Posterior cingulate gyrus (tissue), 11 donors: ENCODE data around the gene PPFIBP2.

Experiments
- DNase-seq, 10 donors: peaks; one replicate each; pipeline versions ENCODE4 v3.0.0 to v3.0.0-alpha.2; 2020 to 2021; ENCODE audit warnings: mixed read lengths in 3 of 10
- intact Hi-C: fragments of 100-400 bp; cut with DNase I; formaldehyde crosslinking; loops from one replicate; pipeline ENCODE4 v1.15.1; 2023

Gene PPFIBP2

DNA sequence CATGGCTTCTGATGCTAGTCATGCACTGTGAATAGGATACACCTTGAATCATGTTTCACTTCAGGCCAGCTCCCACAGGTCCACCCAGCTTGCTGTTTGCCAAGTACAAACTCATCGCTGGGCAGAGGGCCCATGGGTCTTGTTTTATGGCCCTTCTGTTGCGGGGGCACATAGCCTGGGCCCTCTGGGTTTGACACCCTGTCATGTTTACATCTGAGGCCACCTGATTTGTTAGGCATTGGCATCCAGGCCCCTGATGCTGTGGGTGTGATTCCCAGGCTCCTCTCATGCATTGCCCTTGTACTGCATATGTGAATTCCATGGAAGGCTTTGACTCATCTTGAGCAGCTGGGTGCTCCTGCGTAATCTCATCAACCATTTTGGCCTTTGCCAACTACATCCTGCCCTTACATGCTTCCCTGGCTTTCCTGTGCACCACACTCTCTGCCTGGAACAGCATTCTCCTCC is 32.6 kb downstream of the PPFIBP2 start:
- intact Hi-C loops: no loop called here
- DNase-seq: no peak

- no peak for DNase-seq
- intact Hi-C loops: no loop called here
These were observed 33.9 kb downstream of the PPFIBP2 start for GRCh38 chr11:7547687-7548086.

GRCh38 chr11:7548659-7549274 is 35.0 kb downstream of the PPFIBP2 start:
- no peak for DNase-seq
- intact Hi-C loops: no loop called here

GRCh38 chr11:7549681-7550080 is 35.9 kb downstream of the PPFIBP2 start:
- DNase-seq: no peak
- intact Hi-C loops: no loop called here

DNA sequence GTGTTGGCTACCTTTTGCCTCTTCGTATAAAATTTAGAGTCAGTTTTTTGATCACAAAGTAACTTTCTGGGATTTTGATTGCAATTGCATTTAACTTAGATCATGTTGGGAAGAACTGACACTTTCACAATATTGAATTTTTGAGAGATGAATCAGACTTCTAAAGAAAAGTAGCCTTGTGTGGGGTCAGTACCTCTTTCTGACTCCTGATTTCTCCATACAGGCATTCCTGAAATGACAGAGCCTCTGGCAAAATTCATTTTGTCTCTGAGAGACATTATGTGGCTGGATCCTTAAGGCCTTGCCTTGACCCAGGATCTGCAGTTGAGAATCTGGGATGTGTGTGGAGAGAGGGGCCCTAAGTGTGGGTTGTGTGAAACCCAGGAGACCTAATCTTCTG is 37.8 kb downstream of the PPFIBP2 start:
- intact Hi-C loops: no loop called here
- DNase-seq: no peak

GRCh38 chr11:7552666-7553065 is 38.9 kb downstream of the PPFIBP2 start:
- intact Hi-C loops: no loop called here
- no peak for DNase-seq

DNA sequence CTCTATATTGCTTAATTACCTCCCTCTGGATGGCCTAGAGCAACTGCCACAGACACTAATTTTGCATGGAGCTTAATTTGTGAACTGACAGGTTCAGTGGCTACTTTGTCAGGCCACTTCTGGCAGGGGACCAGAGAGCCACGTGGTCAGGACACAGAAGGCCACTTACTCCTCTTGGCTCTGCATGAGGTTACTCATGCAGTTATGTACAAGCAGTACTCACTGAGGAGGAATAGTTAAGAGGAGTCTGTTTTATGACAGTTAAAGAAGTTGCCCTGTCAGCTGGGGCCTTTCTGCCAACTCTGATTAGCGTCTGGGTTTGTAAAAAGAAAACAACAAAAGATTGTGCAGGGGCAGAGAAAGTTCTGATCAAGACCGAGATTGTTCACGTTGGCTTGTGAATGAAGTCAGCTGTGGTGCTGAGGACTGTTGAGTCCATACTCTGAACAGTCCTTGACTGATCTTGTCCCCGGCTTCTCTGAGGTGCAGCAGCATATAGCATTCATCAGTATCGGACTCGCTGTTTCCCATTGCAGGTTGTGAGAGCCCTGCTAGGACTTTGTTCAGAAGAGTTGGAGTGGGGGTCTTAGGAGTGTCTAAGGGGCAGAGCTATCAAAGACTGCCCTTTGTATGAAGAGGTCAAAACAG is 41.4 kb downstream of the PPFIBP2 start:
- intact Hi-C loops: no loop called here
- peak; percentile 39 to 95 (median 72) for DNase-seq

- DNase-seq: no peak
- intact Hi-C loops: no loop called here
These were observed 44.2 kb downstream of the PPFIBP2 start for GRCh38 chr11:7558046-7558445.

- intact Hi-C loops: no loop called here
- DNase-seq: no peak
These were observed 45.8 kb downstream of the PPFIBP2 start for GRCh38 chr11:7559398-7560283.

GRCh38 chr11:7561562-7561961 is 47.8 kb downstream of the PPFIBP2 start:
- intact Hi-C loops: no loop called here
- DNase-seq: no peak

- no peak for DNase-seq
These were observed 49.5 kb downstream of the PPFIBP2 start for GRCh38 chr11:7563281-7563680.

GRCh38 chr11:7564803-7565202 is 51.0 kb downstream of the PPFIBP2 start:
- DNase-seq: no peak
- intact Hi-C loops: no loop called here

More at GRCh38 chr11:7563281-7563680, 49.5 kb downstream of the PPFIBP2 start:
- intact Hi-C loops: no loop called here

- intact Hi-C loops: no loop called here
- no peak for DNase-seq
These were observed 53.5 kb downstream of the PPFIBP2 start for GRCh38 chr11:7567311-7567710.

DNA sequence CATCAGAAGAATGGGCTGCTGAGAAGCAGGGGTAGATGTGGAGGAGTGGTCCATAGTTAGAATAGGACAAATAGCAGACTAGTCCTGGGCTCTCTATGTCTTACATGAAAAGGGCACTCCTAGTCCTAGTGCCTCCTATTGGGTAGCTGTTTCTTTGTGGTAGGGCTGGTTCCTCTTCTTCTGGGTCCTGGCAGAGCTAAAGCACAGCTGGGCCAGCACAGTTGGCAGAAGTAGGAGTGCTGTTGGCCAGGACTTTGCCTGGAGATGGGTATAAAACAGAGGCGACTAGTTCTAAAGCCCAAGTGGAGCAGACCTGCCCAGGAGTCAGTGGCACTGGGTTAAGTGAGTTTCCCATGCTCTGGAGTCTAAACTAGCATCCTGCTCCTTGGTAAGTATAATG is 55.2 kb downstream of the PPFIBP2 start:
- intact Hi-C loops: no loop called here
- DNase-seq: peak in 4 of 10 donors; percentile 24 to 87 (median 65)

DNA sequence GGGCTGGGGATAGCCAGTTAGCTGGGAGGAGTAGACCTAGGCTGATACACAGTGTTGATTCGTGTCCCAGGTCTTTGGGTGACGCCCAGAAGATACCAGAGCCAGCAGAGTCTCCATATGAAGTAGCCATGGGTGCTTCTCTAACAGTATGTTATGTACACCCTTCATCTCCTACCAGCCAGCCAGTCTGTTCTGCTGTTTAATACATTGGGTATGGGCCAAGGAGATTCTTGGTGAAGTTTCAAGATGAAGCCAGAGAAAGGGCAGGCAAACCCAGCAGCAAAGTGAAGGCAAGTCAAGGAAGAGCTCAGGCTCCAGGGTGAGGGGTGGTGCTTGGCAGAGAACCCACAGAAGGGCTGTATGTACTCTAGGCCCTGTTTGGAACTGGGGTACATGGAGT is 56.4 kb downstream of the PPFIBP2 start:
- no peak for DNase-seq
- intact Hi-C loops: no loop called here

DNA sequence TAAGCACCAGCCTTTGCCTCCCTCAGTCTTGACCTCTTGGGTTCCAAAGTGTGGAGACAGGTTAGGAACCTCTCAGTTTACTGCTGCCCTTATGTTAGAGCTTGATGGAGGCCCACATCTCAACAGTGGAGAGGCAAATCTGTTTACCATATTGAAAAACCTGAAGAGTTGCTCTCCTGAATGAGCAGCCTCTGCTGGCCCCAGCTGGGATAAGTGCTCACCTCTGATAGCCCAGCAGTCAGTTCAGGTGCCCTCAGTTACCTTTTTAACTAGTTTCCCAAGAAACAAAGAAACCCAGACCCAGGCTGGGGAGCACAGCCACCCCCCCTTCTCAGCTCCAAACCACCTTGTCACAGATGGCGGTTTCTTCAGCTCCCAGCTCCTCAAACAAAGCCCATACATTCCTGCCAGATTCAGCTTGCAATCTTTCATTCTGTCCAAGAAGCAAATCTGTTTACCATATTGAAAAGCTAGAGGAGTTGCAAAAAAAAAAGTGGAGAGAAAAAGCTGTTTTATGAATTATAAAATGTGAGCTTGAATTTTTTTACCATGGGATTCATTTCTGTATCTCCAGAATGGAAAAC is 57.2 kb downstream of the PPFIBP2 start:
- DNase-seq: no peak
- intact Hi-C loops: loop anchor here (1.0 kb wide), 1 partner anchor 86 kb away; no protein-coding TSS in a partner anchor

DNA sequence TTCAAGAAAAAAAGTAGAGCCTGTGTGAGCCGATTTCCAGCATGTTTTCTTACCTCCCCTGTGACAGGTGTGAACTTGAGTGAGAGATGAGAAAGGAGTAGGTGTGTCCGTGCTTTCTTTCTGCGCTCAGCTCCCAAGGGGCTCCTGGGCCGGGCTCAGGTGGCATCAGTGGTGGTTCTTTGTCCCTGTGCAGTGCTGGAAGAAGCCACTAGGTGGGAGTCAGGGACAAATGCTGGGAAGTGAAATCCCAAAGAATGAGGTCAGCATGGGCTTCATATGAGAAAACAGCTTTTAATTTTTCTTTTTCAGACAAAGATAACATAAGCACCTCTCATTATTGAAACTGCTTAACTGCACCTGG is 57.8 kb downstream of the PPFIBP2 start:
- intact Hi-C loops: loop anchor here (1.0 kb wide), 1 partner anchor 86 kb away; no protein-coding TSS in a partner anchor
- DNase-seq: peak in 9 of 10 donors; percentile 40 to 93 (median 76)

DNA sequence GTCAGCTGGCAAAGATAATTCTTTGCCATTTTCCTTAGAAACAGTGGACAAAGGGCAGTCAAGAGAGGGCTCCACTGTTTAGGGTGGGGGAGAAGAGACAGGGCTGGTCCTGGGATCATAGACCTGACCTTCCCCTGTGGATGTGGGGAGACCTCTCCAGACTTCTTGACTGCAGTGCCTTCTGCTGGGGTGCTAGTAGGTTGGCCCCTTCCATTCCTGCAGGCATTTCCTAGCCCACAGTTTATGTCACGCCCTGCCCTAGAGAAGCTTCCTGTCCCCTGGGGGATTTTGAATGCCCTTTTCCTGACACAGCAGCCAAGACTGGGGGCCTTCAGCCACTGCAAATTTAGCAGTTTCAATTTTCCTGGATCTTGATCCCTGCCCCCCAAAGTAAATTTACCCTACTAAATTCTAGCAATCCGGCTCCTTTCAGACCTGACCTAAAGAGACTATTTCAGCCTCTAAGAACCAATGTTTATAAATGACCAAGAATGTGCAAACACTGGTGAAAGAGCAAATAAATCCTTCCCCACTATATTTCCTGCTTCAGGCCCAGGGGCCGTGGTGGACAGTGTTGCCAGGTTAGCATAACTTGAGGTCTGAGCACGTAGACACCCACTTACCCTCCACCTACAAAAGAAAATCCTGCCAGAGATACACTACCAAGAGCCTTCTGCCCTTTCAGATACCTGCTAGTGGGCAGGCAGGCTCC is 58.4 kb downstream of the PPFIBP2 start:
- no peak for DNase-seq

DNA sequence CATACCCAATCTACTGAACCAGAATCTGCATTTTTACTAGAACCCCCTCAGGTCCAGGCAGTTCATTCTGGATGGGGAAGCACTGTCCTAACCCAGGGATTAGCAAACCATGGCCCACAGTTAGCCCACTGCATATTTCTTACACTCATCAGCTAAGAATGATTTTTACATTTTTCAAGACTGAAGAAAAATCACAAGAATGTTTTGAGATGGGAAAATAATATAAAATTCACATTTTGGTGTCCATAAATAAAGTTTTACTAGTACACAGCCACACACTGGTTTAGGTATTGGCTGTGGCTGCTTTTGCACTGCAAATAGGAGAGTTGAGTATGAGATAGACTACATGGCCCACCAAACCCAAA is 59.4 kb downstream of the PPFIBP2 start:
- no peak for DNase-seq
- intact Hi-C loops: no loop called here

More for the DNA sequence above, 58.4 kb downstream of the PPFIBP2 start:
- intact Hi-C loops: no loop called here

- no peak for DNase-seq
- intact Hi-C loops: no loop called here
These were observed 59.9 kb downstream of the PPFIBP2 start for GRCh38 chr11:7573558-7574296.
